Stimulated activated CD4-positive, alpha-beta T cell treated with anti-CD3 and anti-CD28 coated beads, Interleukin-2, amount 100 ng/mL, for 24 hours (primary cell): ENCODE results near the gene ANTKMT.
"Not testable (repeated sequence)": the region's sequence is repeated elsewhere in the genome, so short reads cannot be mapped to it uniquely, and the experiment has no call there.

Experiments
- DNase-seq, 2 donors: peaks; one replicate each; pipeline ENCODE4 v3.0.0-alpha.2; 2020

The ANTKMT gene

DNA sequence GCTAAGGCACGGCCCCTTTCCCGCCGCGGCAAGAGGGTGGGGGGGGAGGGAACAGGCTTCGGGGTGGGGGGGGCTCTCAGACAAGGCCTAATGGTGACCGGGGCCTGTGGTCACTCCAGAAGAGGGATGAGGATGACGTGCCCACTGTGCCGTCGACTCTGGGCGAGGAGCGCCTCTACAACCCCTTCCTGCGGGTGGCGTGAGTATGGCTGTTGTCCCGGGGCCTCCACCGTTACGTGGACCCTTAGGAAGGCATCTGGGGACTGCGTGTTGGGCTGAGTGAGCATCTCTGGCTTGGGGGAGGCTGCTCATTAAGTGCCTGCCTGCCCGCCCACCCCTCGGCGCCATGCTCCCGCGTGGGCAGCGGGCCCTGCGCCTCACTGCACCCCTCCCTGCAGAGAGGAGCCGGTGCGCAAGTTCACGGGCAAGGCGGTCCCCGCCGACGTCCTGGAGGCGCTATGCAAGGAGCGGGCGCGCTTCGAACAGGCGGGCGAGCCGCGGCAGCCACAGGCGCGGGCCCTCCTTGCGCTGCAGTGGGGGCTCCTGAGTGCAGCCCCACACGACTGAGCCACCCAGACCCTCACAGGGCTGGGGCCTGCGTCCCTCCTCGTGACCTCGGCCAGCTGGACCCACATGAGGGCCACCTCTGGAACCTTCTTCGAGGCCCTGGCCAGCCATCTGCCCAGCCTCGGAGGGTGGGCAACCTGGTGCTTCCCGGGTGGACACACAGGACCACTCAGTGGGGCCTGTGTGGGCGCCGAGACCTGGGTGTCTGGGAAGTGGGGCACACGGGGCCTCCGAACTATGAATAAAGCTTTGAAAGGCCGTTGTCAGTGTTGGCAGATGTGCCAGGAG lies 8.2 kb downstream of the ANTKMT start:
- DNase-seq = no peak

DNA sequence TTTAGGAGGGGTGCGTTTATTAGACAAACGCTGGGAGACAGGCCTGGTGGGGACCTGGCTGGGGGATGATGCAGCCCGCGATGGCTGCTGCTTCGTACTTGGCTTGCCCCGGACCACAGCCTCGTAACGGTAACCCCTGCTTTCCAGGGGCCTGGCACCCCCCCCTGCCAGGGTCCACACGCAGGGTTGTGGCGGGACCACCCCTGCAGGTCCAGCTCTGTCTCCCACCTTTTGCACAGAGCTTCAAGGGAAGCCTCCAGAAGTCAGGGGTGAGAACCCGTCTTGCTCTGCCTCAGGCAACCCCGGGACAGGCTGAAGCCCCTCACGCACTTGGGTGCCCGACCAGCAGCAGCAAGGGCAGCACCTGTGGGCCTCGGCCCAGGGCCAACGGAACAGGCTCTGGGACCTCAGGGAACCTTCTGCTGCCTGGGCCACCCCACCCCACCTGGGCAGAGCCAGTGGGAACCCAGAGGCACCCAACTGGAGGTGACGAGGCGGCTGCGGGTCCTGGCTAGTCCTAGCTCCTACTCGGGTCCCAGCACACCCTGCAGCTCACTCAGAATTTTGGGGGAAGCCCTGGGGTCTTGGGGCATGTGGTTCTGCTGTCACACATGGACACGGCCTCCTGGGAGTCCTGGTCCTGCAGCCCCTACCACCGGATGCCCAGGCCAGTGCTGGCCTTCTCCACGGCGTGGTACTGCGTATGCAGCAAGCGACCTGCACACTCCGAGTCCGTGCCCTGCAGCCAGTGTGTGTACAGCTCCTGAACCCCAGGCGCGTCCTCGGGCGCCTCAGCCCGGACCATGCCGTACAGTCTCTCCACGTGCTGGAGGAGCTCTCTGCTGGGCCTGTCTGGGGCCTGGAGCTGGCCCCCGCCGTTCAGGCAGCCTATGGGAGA lies 9.1 kb downstream of the ANTKMT start:
- no peak for DNase-seq

DNA sequence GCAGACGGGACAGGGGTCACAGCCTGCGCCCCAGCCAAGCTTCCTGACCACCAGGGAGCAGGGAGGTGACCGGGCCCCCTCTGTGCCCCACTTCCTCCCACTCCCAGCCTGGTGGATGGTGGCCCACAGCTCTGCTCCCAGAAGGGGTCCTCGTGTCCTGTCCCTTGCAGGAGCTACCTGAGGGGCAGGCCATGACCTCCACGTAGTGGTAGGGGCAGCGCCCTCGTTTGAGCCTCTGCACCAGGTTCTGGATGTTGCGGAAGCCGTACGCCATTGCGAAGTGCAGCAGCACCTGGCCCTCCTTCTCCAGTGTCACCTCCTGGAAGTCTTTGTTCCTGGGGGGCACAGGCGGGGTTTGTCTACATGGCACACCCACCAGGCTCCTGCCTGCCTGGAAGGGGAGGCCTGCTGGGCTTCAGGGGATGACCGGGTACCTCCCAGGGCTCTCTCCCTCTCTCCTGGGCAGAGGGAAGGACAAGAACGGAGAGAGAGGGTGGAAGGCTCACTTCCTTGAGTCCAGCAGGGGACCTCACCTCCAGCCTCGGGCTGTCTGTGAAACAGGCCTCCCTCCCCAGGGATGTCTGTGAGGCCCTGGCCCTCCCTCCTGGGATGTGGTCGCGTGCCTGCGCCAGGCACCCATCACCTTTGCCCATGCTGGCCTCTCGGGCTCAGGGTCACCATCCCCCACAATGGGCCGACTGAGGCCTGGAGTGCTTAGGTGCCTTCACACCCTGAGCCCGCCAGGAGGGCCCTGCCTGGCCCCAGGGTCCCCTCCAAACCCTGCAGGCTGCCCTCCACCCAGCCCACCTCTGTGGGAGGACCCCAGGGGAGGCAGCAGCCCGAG lies 9.9 kb downstream of the ANTKMT start:
- no peak for DNase-seq

- DNase-seq = no peak
These were observed 11.4 kb downstream of the ANTKMT start for GRCh38 chr16:732332-732731.

DNA sequence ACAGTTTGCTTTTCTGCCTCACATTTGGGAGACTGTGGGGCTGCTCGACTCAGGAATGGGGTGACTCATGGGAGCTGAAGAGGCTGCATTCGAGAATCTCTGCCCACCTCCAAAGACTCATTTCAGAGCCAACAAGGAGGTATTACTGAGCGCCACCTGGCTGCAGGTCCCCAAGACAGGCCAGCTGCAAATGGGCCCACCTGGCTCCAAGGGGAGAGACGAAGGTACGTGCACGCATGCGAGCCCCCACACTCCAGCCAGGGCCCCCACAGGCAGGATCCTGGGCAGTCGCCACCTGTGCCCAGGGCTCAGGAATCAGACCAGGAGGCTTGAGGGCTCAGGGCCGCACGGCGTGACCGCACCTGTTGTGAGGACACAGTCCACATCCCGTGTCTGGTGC lies 12.0 kb downstream of the ANTKMT start:
- no peak for DNase-seq

GRCh38 chr16:733382-734207 lies 12.6 kb downstream of the ANTKMT start:
- peak; percentile 47 to 63 for DNase-seq

DNA sequence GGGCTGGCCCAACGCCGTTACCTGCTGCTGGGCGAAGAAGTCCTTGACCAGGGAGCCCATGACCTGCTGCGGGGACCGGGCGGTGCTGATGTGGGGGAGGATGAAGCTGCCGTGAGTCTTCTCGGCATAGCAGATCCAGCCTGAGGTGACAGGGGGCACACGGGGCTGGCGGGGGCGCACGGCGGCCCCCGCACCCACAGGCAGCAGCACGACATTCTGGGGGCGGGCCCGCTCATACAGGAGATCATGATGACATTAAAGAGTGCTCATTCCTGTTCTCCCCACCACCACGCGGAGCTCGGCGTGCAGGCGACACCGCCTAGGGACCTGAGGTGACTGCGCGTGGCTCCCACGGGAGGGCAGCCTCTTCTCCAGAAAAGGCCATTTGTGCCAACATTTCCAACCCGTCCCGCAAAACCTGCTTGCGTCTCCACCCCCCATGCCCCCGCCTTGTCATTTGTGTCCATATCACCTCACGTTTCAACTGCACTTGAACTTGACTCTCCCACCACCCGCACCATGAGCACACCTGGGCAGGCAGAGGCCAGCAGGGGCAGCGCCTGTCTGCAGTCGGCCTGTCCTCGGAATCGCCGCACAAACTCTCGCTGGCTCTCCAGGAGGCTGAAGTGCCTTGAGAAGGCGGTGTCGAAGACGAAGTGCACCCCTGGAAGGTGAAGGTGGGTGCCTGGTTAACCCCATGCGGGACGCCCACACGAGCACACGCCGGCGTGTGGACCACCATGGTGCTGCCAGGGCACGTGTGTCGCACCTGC lies 13.4 kb downstream of the ANTKMT start:
- DNase-seq = no peak

DNA sequence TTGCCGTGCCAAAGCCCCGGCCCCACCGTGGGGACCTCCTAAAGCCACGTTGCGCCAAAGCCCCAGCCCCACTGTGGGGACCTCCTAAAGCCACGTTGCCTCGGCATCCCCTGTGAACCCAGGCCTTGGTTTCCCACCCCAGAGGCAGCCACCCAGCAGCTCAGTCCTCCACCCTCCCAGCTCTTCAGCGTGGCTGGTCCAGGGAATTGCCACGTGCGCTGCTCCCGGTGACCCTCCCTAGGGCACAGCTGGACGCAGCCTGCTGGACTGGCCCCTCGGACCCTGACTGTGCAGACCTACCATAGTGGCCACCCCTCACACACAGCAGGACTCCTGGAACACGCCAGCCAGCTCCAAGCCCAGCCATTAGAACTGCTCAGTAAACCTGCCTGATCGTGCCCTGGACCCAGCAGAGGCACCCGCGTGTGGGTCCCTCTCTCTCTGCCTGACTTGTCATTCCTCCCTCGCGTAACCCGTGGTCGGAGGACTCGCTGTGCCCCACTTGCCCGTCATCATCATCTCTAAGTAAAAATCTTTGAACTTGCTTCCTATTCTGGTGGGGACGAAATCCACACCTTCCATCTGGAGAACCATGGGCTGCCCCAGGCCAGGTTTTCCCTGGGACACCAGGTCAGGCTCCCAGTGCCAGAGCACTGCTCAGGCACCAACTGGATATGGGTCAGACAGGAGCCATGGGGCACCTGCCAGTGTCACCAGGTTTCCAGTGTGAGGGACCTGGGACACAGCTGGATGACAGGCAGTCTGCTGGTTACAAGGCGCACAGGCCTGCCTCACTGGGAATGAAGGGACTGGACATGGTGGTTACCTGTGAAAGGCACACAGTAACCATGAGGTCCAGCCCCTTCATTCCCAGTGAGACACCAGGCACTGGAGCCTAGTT lies 14.3 kb downstream of the ANTKMT start:
- DNase-seq = no peak

- DNase-seq = peak; percentile 64 to 68
These were observed 15.1 kb downstream of the ANTKMT start for GRCh38 chr16:735982-736453.

- DNase-seq = no peak
These were observed 16.1 kb downstream of the ANTKMT start for GRCh38 chr16:736936-737481.

DNA sequence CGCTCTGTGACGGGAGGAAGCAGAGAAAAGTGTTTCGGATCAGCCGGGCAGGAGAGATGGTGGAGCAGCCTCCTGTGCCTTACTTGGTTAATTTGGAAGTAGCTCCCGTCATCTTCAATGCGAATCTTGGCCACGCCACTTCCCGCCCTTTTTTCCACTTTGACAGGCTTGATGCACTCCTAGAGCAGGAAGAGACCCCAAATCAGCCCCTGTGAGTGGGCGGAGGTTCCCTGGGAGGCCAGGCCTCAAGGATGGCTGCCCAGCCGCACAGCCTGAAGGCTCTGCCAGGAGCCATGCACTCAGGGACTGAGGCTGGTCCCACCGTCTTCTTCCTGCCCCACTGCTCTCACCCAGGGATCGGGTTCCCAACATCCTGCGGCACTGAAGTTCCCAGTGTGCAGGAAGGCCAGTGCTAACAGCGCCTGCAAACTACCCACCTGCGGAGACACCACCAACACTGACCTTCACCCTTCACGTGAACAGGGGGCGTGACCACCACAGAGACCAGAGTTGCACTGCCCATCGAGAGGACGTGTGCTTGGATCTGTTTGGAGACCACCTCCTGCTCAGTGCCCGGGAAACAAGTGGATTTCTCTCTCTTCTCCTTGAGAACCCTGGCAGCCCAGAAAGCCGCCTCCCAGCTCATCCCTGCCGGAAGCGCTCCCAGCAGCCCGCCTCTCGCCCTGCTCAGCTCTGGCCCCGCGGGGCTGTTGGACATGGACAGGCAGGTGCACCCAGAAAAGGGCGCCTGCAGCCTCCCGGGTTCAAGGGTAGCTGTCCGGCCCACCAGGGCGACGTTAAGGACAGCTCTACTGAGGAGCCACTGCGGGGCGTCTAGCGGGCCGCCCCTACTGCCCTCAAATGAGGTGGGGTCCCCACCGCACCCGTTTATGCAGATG lies 18.9 kb downstream of the ANTKMT start:
- DNase-seq = no peak

- no peak for DNase-seq
These were observed 19.5 kb downstream of the ANTKMT start for GRCh38 chr16:740459-740763.

DNA sequence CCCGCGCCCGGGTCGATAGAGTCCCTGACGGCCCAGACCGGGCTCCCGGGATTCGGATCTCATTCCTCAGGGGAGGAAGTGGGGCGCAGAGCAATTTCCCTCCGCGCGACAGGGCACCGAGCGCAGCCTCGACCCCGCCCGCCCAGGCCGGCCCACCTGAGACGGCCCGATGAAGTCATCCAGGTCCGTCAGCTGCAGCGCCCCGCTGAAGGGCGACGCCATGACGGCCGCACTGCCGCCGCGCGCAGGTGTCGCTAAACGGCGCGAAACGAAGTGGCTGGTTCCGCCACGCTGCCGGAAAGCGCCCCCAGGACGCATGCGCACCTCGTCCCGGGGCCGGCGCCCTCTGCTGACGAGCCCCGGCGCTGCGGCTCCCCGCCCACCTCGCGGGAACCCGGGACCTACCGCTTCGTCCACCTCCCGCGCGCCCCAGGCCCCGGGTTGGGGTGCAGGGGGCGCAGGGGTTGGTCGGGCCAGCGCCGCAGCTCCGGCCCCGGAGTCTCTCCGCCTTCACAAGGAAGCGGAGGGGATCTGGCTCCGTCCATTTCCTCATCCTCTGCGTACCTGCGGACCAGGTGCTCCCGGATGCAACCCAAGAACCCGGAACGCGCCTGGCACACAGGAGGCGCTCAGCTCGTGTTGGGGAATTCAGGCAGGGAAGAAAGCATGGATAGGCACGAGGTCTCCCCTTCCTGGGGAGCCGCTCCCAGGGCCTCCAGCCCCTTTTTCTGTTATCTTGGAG lies 20.0 kb downstream of the ANTKMT start, which contains the start of gene CIAO3:
TSS of gene CIAO3 (minus strand) at position 234 of the 742 bp plus-strand sequence. CDS start at position 222, 12 bp downstream.
- peak; percentile 92 to 94 for DNase-seq

DNA sequence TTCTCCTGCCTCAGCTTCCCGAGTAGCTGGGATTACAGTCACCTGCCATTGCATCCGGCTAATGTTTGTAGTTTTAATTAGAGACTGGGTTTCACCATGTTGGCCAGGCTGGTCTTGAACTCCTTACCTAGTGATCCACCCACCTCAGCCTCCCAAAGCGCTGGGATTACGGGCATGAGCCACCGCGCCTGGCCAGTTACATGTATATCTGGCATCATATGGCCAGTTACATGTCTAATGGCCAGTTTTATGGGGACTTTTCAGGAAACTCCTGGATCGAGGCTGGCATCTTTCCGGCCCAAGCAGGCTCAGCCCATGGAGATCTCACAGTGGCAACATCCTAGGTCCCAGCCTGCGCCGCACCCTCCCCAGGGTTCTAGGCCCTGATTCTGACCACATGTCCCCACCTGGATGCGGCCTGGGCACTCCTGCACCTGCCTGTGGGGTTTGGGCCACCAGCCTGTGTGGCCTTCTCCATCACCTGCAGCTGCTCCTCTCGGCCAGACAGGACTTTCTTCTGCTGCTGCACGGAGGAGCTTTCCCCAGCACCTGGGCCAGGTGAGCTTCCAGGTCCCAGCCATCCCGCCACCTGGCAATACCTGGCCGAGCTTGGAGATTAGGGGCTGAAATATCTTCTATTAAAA lies 21.2 kb downstream of the ANTKMT start:
- no peak for DNase-seq

DNA sequence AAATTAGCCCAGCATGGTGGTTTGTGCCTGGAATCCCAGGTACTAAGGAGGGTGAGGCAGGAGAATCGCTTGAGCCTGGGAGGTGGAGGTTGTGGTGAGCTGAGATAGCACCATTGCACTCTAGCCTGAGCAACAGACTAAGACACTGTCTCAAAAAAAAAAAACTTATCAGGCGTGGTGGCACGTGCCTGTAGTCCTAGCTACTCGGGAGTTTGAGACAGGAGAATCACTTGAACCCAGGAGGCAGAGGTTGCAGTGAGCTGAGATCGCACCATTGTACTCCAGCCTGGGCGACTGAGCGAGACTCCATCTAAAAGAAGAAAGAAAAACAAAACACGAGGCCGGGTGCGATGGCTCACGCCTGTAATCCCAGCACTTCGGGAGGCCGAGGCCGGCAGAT lies 21.9 kb downstream of the ANTKMT start:
- not testable (repeated sequence) for DNase-seq

GRCh38 chr16:743794-744500 lies 23.0 kb downstream of the ANTKMT start:
- no peak for DNase-seq

DNA sequence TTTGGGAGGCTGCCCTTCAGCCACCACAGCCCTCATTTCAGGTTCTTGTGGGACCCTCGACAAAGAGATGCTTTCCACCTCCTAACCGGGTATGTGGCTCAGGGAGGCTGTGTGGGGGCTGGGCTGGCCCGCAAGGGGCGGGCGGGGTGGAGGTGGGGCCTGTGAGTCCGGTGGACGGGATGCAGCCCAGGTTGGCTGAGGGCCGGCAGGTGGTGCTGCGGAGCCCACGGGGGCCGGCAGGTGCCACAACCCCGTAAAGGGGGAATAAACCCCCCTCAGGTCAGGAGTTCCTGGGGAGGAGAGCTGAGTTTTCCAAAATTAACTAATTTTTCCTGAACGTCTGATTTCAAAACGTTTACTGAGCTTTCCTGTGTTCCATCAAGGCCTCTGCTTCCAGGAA lies 24.8 kb downstream of the ANTKMT start:
- DNase-seq = peak in 1 of 2 donors; percentile 47
